Panc1 (cell line): Measurements from ENCODE around the gene NANOS3.

Experiments
- POLR2AphosphoS5 ChIP-seq: IDR thresholded peaks from 2 replicates; pipeline ENCODE4 v1.6.1; 2012; ENCODE audit warnings: mild to moderate bottlenecking, low read depth, low read length, moderate library complexity
- SIN3A ChIP-seq: IDR thresholded peaks from 2 replicates; pipeline ENCODE4 v1.6.1; 2012; ENCODE audit warnings: low read depth, mild to moderate bottlenecking, low read length, moderate library complexity, borderline replicate concordance; ENCODE audit not compliant: insufficient read depth
- TCF7L2 ChIP-seq: IDR thresholded peaks from 2 replicates; pipeline ENCODE4 v1.6.1; 2011; ENCODE audit warnings: mild to moderate bottlenecking, low read depth, low read length, inconsistent platforms
- TF ChIP-seq, protein P1 (sequence below): fragments of 450-650 bp; IDR thresholded peaks from 2 replicates; pipeline ENCODE4 v1.5.1; 2017; ENCODE audit warnings: mild to moderate bottlenecking
- TF ChIP-seq, protein P2 (sequence below), 2 experiments: IDR thresholded peaks; 2 replicates each; pipeline ENCODE4 v1.6.1; 2011 to 2012; ENCODE audit warnings: low read depth in 2 of 2, control low read depth in 1 of 2, low read length in 1 of 2, mild to moderate bottlenecking in 1 of 2, moderate library complexity in 1 of 2; ENCODE audit not compliant: insufficient read depth in 1 of 2

DNA sequence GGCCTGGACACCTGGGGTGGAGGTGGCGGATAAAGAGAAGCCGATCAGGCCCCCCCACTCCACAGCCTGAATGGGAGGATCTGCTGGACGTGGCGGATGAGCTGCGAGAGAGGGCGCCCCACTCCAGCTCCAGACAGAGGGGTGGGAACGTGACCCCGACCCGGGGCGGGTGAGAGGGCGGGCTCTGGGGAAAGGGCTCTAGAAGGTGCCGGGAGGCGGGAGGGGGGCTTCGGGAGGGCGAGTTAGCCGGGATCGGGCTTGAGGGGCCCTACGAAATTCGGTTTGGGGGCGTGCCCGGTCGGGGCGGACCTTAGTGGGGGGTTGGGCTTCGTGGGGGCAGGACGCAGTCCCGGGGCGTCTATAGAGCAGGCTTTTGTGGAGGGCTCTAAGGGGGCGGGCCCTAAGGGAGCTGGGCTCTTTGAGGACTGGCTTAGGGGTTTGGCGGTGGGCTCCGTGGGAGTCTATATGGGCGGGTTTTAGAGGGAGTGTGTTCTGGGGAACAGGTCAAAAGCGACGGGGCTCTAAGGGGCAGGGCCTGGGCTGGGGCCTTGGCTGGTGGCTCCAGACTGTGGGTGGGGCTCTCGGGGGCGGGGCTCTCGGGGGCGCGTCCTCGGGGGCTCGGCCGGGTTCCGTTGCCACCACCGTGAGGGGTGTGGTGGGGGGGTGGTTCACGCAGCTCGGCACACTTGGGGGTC is 4.1 kb upstream of the NANOS3 start:
- TF ChIP-seq, protein P1, sequence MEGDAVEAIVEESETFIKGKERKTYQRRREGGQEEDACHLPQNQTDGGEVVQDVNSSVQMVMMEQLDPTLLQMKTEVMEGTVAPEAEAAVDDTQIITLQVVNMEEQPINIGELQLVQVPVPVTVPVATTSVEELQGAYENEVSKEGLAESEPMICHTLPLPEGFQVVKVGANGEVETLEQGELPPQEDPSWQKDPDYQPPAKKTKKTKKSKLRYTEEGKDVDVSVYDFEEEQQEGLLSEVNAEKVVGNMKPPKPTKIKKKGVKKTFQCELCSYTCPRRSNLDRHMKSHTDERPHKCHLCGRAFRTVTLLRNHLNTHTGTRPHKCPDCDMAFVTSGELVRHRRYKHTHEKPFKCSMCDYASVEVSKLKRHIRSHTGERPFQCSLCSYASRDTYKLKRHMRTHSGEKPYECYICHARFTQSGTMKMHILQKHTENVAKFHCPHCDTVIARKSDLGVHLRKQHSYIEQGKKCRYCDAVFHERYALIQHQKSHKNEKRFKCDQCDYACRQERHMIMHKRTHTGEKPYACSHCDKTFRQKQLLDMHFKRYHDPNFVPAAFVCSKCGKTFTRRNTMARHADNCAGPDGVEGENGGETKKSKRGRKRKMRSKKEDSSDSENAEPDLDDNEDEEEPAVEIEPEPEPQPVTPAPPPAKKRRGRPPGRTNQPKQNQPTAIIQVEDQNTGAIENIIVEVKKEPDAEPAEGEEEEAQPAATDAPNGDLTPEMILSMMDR, result peak; percentile 75
- TF ChIP-seq POLR2AphosphoS5 (no peak), SIN3A (0 out of 2 replicates have a peak, but pooled peaks have one; percentile 44), TCF7L2 (no peak)
- TF ChIP-seq, protein P2, sequence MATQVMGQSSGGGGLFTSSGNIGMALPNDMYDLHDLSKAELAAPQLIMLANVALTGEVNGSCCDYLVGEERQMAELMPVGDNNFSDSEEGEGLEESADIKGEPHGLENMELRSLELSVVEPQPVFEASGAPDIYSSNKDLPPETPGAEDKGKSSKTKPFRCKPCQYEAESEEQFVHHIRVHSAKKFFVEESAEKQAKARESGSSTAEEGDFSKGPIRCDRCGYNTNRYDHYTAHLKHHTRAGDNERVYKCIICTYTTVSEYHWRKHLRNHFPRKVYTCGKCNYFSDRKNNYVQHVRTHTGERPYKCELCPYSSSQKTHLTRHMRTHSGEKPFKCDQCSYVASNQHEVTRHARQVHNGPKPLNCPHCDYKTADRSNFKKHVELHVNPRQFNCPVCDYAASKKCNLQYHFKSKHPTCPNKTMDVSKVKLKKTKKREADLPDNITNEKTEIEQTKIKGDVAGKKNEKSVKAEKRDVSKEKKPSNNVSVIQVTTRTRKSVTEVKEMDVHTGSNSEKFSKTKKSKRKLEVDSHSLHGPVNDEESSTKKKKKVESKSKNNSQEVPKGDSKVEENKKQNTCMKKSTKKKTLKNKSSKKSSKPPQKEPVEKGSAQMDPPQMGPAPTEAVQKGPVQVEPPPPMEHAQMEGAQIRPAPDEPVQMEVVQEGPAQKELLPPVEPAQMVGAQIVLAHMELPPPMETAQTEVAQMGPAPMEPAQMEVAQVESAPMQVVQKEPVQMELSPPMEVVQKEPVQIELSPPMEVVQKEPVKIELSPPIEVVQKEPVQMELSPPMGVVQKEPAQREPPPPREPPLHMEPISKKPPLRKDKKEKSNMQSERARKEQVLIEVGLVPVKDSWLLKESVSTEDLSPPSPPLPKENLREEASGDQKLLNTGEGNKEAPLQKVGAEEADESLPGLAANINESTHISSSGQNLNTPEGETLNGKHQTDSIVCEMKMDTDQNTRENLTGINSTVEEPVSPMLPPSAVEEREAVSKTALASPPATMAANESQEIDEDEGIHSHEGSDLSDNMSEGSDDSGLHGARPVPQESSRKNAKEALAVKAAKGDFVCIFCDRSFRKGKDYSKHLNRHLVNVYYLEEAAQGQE (IDR thresholded peaks at IDR 0.05; ENCODE audit: insufficient read depth in 1 of 2, low read depth in 2 of 2, low read length in 1 of 2), result no peak
